OCI-LY1 (cell line): Measurements from ENCODE around the gene AGAP1.

Experiments used
- EZH2 ChIP-seq: fragments of 200-600 bp; sonication (generic), shearing (Covaris generic); IDR thresholded peaks from 2 replicates; pipeline ENCODE4 v1.8.0; 2017; ENCODE audit warnings: borderline replicate concordance, mixed run types, mild to moderate bottlenecking, antibody characterized with exemption, low read length, moderate library complexity, mixed read lengths
- TF ChIP-seq, protein P1 (sequence below): fragments of 200-600 bp; sonication (generic), shearing (Covaris generic); IDR thresholded peaks from 2 replicates; pipeline ENCODE4 v1.5.1; 2017; ENCODE audit warnings: mild to moderate bottlenecking, antibody characterized with exemption, low read length, moderate library complexity, mixed read lengths

DNA sequence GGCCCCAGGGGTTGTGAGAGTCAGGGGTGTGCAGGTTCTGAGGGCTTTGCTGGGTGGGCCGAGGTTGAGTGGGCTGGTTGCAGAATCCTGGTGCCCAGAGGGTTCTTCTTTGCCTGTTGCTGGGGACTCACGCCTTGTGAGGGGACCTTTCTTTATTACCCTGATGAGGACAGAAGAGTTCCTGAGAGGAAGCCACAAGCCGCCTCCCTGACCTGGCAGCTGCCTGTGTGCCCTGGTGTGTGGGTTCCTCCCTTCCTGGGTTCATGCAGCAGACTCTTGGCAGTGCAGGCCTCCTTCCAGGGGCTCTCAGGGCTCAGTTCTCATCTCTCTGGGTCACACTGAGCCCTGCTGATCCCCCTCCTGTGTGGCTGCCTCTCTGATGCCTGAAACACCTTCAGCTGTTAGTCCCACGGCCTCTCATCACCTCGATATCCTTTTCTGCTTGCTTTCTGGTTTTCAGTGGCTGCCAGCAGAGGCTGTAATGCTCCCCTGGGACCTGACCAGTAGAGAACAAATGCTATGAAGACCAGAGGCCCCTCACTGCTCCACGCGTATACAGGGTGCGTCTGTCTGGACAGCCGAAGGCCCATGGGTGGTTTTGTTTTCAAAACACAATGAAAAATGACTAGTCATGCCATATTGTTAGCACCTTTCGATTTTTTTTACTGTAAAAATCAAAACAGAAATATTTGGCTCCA, 191.3 kb downstream of the AGAP1 start:
- TF ChIP-seq, protein P1, sequence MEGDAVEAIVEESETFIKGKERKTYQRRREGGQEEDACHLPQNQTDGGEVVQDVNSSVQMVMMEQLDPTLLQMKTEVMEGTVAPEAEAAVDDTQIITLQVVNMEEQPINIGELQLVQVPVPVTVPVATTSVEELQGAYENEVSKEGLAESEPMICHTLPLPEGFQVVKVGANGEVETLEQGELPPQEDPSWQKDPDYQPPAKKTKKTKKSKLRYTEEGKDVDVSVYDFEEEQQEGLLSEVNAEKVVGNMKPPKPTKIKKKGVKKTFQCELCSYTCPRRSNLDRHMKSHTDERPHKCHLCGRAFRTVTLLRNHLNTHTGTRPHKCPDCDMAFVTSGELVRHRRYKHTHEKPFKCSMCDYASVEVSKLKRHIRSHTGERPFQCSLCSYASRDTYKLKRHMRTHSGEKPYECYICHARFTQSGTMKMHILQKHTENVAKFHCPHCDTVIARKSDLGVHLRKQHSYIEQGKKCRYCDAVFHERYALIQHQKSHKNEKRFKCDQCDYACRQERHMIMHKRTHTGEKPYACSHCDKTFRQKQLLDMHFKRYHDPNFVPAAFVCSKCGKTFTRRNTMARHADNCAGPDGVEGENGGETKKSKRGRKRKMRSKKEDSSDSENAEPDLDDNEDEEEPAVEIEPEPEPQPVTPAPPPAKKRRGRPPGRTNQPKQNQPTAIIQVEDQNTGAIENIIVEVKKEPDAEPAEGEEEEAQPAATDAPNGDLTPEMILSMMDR, result no peak
- TF ChIP-seq EZH2, result no peak
